Measurements from ENCODE around the gene USP50.

DNA sequence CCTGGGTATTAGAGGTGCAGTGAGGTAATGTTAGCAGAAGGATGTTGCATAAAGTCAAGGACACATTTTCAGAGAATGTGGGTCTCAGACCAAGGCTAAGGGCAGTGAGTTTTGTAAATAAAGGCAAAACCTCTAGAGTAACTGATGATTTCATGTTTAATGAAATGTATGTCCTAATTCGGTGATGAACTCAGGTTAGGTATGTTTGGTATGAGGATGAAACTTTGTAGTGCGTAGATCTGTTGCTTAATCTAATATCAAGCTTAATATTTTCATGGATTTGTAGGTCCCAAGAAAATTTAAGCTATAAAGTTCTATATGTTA is 3.6 kb downstream of the USP50 start:
- TF ChIP-seq CTCF (IDR thresholded peaks at IDR 0.05 in 8 of 11, conservative IDR thresholded peaks at IDR 0.05 in 3 of 11) (no peak), POLR2AphosphoS5 (IDR thresholded peaks at IDR 0.05) (no peak)
